H9 (cell line): ENCODE results near the gene FAM131C. TPM values are rescaled to one million over a fixed set of nuclear protein-coding genes. Genes with fewer than 3 reads are reported as not detected.
A peak's percentile ranks its signal among the peaks of the same experiment; 100 is the strongest.
"Not testable (repeated sequence)": the region's sequence is repeated elsewhere in the genome, so short reads cannot be mapped to it uniquely, and the experiment has no call there.

Experiments used
- DNase-seq: peaks from one replicate; pipeline ENCODE4 v3.0.0-alpha.2; 2017
- H2AFZ ChIP-seq: one replicate; pipeline ENCODE4 v1.6.1; 2013; ENCODE audit warnings: mild to moderate bottlenecking, low read length, control low read depth, moderate library complexity
- H2AK5ac ChIP-seq: 2 replicates; pipeline ENCODE4 v1.6.1; 2013; ENCODE audit warnings: low read length, control low read depth, mixed read lengths; ENCODE audit not compliant: insufficient read length
- H2BK120ac ChIP-seq: one replicate; pipeline ENCODE4 v1.6.1; 2013; ENCODE audit warnings: low read depth, mild to moderate bottlenecking, low read length, control low read depth, inconsistent platforms; ENCODE audit not compliant: poor library complexity, severe bottlenecking
- H2BK12ac ChIP-seq: 2 replicates; pipeline ENCODE4 v1.6.1; 2013; ENCODE audit warnings: low read length, control low read depth, mixed read lengths, low read depth; ENCODE audit not compliant: insufficient read length
- H2BK15ac ChIP-seq: 2 replicates; pipeline ENCODE4 v1.6.1; 2013; ENCODE audit warnings: low read depth, low read length, control low read depth
- H2BK20ac ChIP-seq: one replicate; pipeline ENCODE4 v1.6.1; 2013; ENCODE audit warnings: low read depth, mild to moderate bottlenecking, low read length, control low read depth, inconsistent platforms; ENCODE audit not compliant: poor library complexity, severe bottlenecking
- H2BK5ac ChIP-seq: 2 replicates; pipeline ENCODE4 v1.6.1; 2013; ENCODE audit warnings: low read length, control low read depth, mixed read lengths; ENCODE audit not compliant: insufficient read length
- H3K14ac ChIP-seq: 2 replicates; pipeline ENCODE4 v1.6.1; 2013; ENCODE audit warnings: low read length, control low read depth; ENCODE audit not compliant: insufficient read depth
- H3K18ac ChIP-seq: 2 replicates; pipeline ENCODE4 v1.6.1; 2013; ENCODE audit warnings: low read depth, mild to moderate bottlenecking, mixed read lengths, low read length, control low read depth; ENCODE audit not compliant: insufficient read length
- H3K23ac ChIP-seq: 2 replicates; pipeline ENCODE4 v1.6.1; 2013; ENCODE audit warnings: low read length, control low read depth, mixed read lengths, low read depth; ENCODE audit not compliant: insufficient read length
- H3K23me2 ChIP-seq: 2 replicates; pipeline ENCODE4 v1.6.1; 2013; ENCODE audit warnings: low read depth, mild to moderate bottlenecking, mixed read lengths, low read length, control low read depth; ENCODE audit not compliant: insufficient read length, poor library complexity, severe bottlenecking
- H3K27ac ChIP-seq: 2 replicates; pipeline ENCODE4 v1.5.1; 2013; ENCODE audit warnings: low read length, control low read depth, mixed read lengths, low read depth; ENCODE audit not compliant: insufficient read length
- H3K27me3 ChIP-seq: 2 replicates; pipeline ENCODE4 v1.6.1; 2013; ENCODE audit warnings: low read length, control low read depth, inconsistent platforms; ENCODE audit not compliant: insufficient read depth
- H3K4ac ChIP-seq: 2 replicates; pipeline ENCODE4 v1.6.1; 2013; ENCODE audit warnings: low read depth, mild to moderate bottlenecking, control low read depth, inconsistent platforms, low read length, moderate library complexity
- H3K4me1 ChIP-seq: 2 replicates; pipeline ENCODE4 v1.6.1; 2013; ENCODE audit warnings: low read length, control low read depth, inconsistent platforms; ENCODE audit not compliant: insufficient read depth
- H3K4me2 ChIP-seq: 2 replicates; pipeline ENCODE4 v1.6.1; 2013; ENCODE audit warnings: low read length, control low read depth, mixed read lengths; ENCODE audit not compliant: insufficient read length, insufficient read depth
- H3K56ac ChIP-seq: 2 replicates; pipeline ENCODE4 v1.6.1; 2013; ENCODE audit warnings: low read depth, mild to moderate bottlenecking, mixed read lengths, low read length, control low read depth; ENCODE audit not compliant: insufficient read length
- H3K79me1 ChIP-seq: 2 replicates; pipeline ENCODE4 v1.6.1; 2013; ENCODE audit warnings: low read depth, mild to moderate bottlenecking, moderate library complexity, low read length, control low read depth, inconsistent platforms; ENCODE audit not compliant: insufficient read depth, poor library complexity, severe bottlenecking
- H3K79me2 ChIP-seq: 2 replicates; pipeline ENCODE4 v1.6.1; 2013; ENCODE audit warnings: low read length, control low read depth, inconsistent platforms; ENCODE audit not compliant: insufficient read depth
- H3K9ac ChIP-seq: 2 replicates; pipeline ENCODE4 v1.6.1; 2013; ENCODE audit warnings: low read length, control low read depth, mixed read lengths; ENCODE audit not compliant: insufficient read length; ENCODE audit errors: extremely low read depth
- H3K9me3 ChIP-seq: one replicate; pipeline ENCODE4 v1.6.1; 2013; ENCODE audit warnings: low read depth, low read length, inconsistent platforms; ENCODE audit not compliant: control insufficient read depth
- H3T11ph ChIP-seq: one replicate; pipeline ENCODE4 v1.6.1; 2013; ENCODE audit warnings: mild to moderate bottlenecking, low read length, control low read depth, inconsistent platforms
- H4K20me1 ChIP-seq: one replicate; pipeline ENCODE4 v1.6.1; 2013; ENCODE audit not compliant: control insufficient read depth, insufficient read length, insufficient read depth
- H4K5ac ChIP-seq: 2 replicates; pipeline ENCODE4 v1.6.1; 2013; ENCODE audit warnings: low read depth, mild to moderate bottlenecking, mixed read lengths, low read length, control low read depth; ENCODE audit not compliant: insufficient read length
- H4K8ac ChIP-seq: replicated peaks from 2 replicates; pipeline ENCODE4 v1.6.1; 2013; ENCODE audit warnings: low read length, control low read depth, mixed read lengths, low read depth; ENCODE audit not compliant: insufficient read length
- H4K91ac ChIP-seq: 2 replicates; pipeline ENCODE4 v1.6.1; 2013; ENCODE audit warnings: low read depth, mild to moderate bottlenecking, moderate library complexity, mixed read lengths, low read length, control low read depth; ENCODE audit not compliant: insufficient read length
- H3K27ac Mint-ChIP-seq, 3 experiments: 2 replicates in 2 of 3; 3 replicates in 1 of 3; pipeline ENCODE4 v1.8.0; 2020 to 2021; ENCODE audit warnings: mixed read lengths in 3 of 3, mild to moderate bottlenecking in 1 of 3, moderate library complexity in 1 of 3
- H3K27me3 Mint-ChIP-seq: 2 replicates; pipeline ENCODE4 v1.8.0; 2021; ENCODE audit warnings: low read depth, mild to moderate bottlenecking, moderate library complexity, mixed read lengths
- H3K36me3 Mint-ChIP-seq, 3 experiments: 2 replicates in 2 of 3; 3 replicates in 1 of 3; pipeline ENCODE4 v1.8.0; 2020 to 2021; ENCODE audit warnings: low read depth in 3 of 3, mixed read lengths in 3 of 3; ENCODE audit not compliant: insufficient read depth in 1 of 3
- H3K4me1 Mint-ChIP-seq, 2 experiments: 2 replicates each; pipeline ENCODE4 v1.8.0; 2020; ENCODE audit warnings: mixed read lengths in 2 of 2
- H3K4me3 Mint-ChIP-seq, 2 experiments: 2 replicates in 1 of 2; 3 replicates in 1 of 2; pipeline ENCODE4 v1.8.0; 2020 to 2021; ENCODE audit warnings: mild to moderate bottlenecking in 2 of 2, mixed read lengths in 2 of 2, moderate library complexity in 1 of 2
- H3K9me3 Mint-ChIP-seq, 2 experiments: 2 replicates in 1 of 2; 3 replicates in 1 of 2; pipeline ENCODE4 v1.8.0; 2020; ENCODE audit warnings: mild to moderate bottlenecking in 2 of 2, mixed read lengths in 2 of 2, moderate library complexity in 1 of 2
- CTCF ChIP-seq: fragments of 200-600 bp; sonication (generic); conservative IDR thresholded peaks from 3 replicates; pipeline ENCODE4 v1.8.0; 2021; ENCODE audit warnings: antibody characterized with exemption, mild to moderate bottlenecking
- WGBS: extraction: QIAGEN DNeasy Blood & Tissue Kit; methylation state at CpG from one replicate; pipeline ENCODE4 v1.1.7; 2013; ENCODE audit warnings: missing lambda C conversion rate, low lambda C conversion rate, mixed read lengths; ENCODE audit not compliant: insufficient read length; ENCODE audit errors: extremely low coverage; 5-methylcytosine and 5-hydroxymethylcytosine counted together
- total RNA-seq: library from RNA; stranded (reverse); gene quantifications from 2 replicates; pipeline ENCODE4 v1.2.1, GENCODE V29; 2021

FAM131C gene
- total RNA-seq, 1 experiment from 2014 or later, result 0.61 TPM

GRCh38 chr1:16041200-16041599 lies 32.3 kb downstream of the FAM131C start:
- peak overlapping the region in 1 of 3 experiments; percentile 53; a peak in 2 of 7 replicates for H3K27ac Mint-ChIP-seq
- H3K4me3 Mint-ChIP-seq, result no peak overlapping the region
- Histone ChIP-seq H3K18ac (no peak overlapping the region), H3K79me2 (no peaks in the 10 kb centered on the region), H2BK5ac (no peak overlapping the region), H2BK15ac (no peak overlapping the region), H3K79me1 (no peaks in the 10 kb centered on the region), H2AK5ac (no peak overlapping the region), H2BK12ac (no peak overlapping the region), H3K9me3 (no peaks in the 10 kb centered on the region), H3K4me1 (no peaks in the 10 kb centered on the region), H4K20me1 (no peaks in the 10 kb centered on the region), H3T11ph (no peak overlapping the region), H3K23me2 (no peaks in the 10 kb centered on the region), H3K23ac (no peak overlapping the region), H2BK20ac (no peak overlapping the region), H3K56ac (no peak overlapping the region), H3K14ac (no peak overlapping the region), H2BK120ac (no peak overlapping the region), H4K8ac (no peak overlapping the region), H2AFZ (no peak overlapping the region), H4K91ac (no peak overlapping the region), H3K27me3 (no peaks in the 10 kb centered on the region), H3K27ac (no peak overlapping the region), H3K4me2 (no peak overlapping the region), H3K9ac (no peak overlapping the region), H4K5ac (no peak overlapping the region), H3K4ac (no peak overlapping the region)
- WGBS, result no CpG with 5 or more reads among the region's 8 CpGs
- H3K9me3 Mint-ChIP-seq, result no peaks in the 10 kb centered on the region
- peaks cover 0 to 6% of the 10 kb centered on the region in 2 experiments; a peak in 3 of 4 replicates for H3K4me1 Mint-ChIP-seq
- TF ChIP-seq CTCF, result no peak
- no peaks in the 10 kb centered on the region for H3K36me3 Mint-ChIP-seq
- no peak for DNase-seq
- peaks cover 17% of the 10 kb centered on the region for H3K27me3 Mint-ChIP-seq

GRCh38 chr1:16039871-16040270 lies 33.6 kb downstream of the FAM131C start:
- H3K27me3 Mint-ChIP-seq, result peaks cover 13% of the 10 kb centered on the region
- not testable (repeated sequence) for H3K79me2 ChIP-seq, H4K8ac ChIP-seq, H3K23me2 ChIP-seq, H4K5ac ChIP-seq, H3K4me1 ChIP-seq, H3K4ac ChIP-seq, H3K9me3 Mint-ChIP-seq, H2BK20ac ChIP-seq, H4K20me1 ChIP-seq, H3K36me3 Mint-ChIP-seq, H3T11ph ChIP-seq, H3K79me1 ChIP-seq, H3K27ac ChIP-seq, H3K9me3 ChIP-seq, H2AK5ac ChIP-seq, H4K91ac ChIP-seq, H2BK15ac ChIP-seq, H3K18ac ChIP-seq, H3K23ac ChIP-seq, H3K14ac ChIP-seq, H2BK5ac ChIP-seq, DNase-seq, H2AFZ ChIP-seq, H3K4me3 Mint-ChIP-seq, H3K4me2 ChIP-seq, H3K56ac ChIP-seq, H3K27me3 ChIP-seq, H3K9ac ChIP-seq, H3K27ac Mint-ChIP-seq, H3K4me1 Mint-ChIP-seq, H2BK120ac ChIP-seq, H2BK12ac ChIP-seq
- WGBS, result no CpG with 5 or more reads among the region's 8 CpGs
